HG03571 (cell line): Measurements from ENCODE around the gene TNRC6A.
"Not testable (repeated sequence)": the region's sequence is repeated elsewhere in the genome, so short reads cannot be mapped to it uniquely, and the experiment has no call there.

Source experiments
- ATAC-seq: cut with Tn5 transposase; IDR thresholded peaks from one replicate; pipeline ENCODE4 v1.9.1; 2021; ENCODE audit not compliant: unreplicated experiment

The TNRC6A gene

GRCh38 chr16:24810951-24811843 is 81.7 kb downstream of the TNRC6A start:
- ATAC-seq, result no peak

- not testable (repeated sequence) for ATAC-seq
Observed at GRCh38 chr16:24812813-24813212, 83.4 kb downstream of the TNRC6A start.

- ATAC-seq, result no peak
Observed at GRCh38 chr16:24815021-24815420, 85.6 kb downstream of the TNRC6A start.

- ATAC-seq, result no peak
Observed at GRCh38 chr16:24816688-24817087, 87.2 kb downstream of the TNRC6A start.

GRCh38 chr16:24819462-24820040 is 90.1 kb downstream of the TNRC6A start:
- ATAC-seq, result no peak

GRCh38 chr16:24820522-24820921 is 91.1 kb downstream of the TNRC6A start:
- no peak for ATAC-seq

- no peak for ATAC-seq
Observed at GRCh38 chr16:24821129-24821528, 91.7 kb downstream of the TNRC6A start.

- no peak for ATAC-seq
Observed at GRCh38 chr16:24822542-24822941, 93.1 kb downstream of the TNRC6A start.

- no peak for ATAC-seq
Observed at GRCh38 chr16:24822974-24823373, 93.5 kb downstream of the TNRC6A start.

- ATAC-seq, result no peak
Observed at GRCh38 chr16:24825696-24826095, 96.2 kb downstream of the TNRC6A start.

GRCh38 chr16:24826096-24826690 is 96.7 kb downstream of the TNRC6A start:
- no peak for ATAC-seq

- no peak for ATAC-seq
Observed at GRCh38 chr16:24826817-24827566, 97.5 kb downstream of the TNRC6A start.

GRCh38 chr16:24829153-24829552 is 99.7 kb downstream of the TNRC6A start:
- ATAC-seq, result no peak

- ATAC-seq, result no peak
Observed at GRCh38 chr16:24833352-24833751, 103.9 kb downstream of the TNRC6A start.

- no peak for ATAC-seq
Observed at GRCh38 chr16:24834459-24835335, 105.2 kb downstream of the TNRC6A start.

- ATAC-seq, result no peak
Observed at GRCh38 chr16:24836836-24837235, 107.4 kb downstream of the TNRC6A start.

GRCh38 chr16:24837969-24838368 is 108.5 kb downstream of the TNRC6A start:
- no peak for ATAC-seq

- no peak for ATAC-seq
Observed at GRCh38 chr16:24838554-24839266, 109.3 kb downstream of the TNRC6A start.

GRCh38 chr16:24839347-24839972 is 110.0 kb downstream of the TNRC6A start:
- ATAC-seq, result no peak
